DND-41 (cell line): ENCODE results near the gene SLC49A4.
"Not testable (repeated sequence)": the region's sequence is repeated elsewhere in the genome, so short reads cannot be mapped to it uniquely, and the experiment has no call there.

Source experiments
- ATAC-seq: fragments of 200-7000 bp; cut with Tn5 transposase; 3 replicates; pipeline ENCODE4 v1.9.1; 2021; ENCODE audit warnings: low read depth; ENCODE audit not compliant: insufficient read depth
- DNase-seq: peaks from one replicate; pipeline ENCODE4 v3.0.0-alpha.2; 2020
- H2AFZ ChIP-seq: 2 replicates; pipeline ENCODE4 v1.6.0; 2012; ENCODE audit warnings: low read depth, low read length
- H3K27ac ChIP-seq: 2 replicates; pipeline ENCODE4 v1.5.1; 2012; ENCODE audit warnings: low read length, inconsistent platforms
- H3K27me3 ChIP-seq: fragments of 200-600 bp; sonication (generic); 2 replicates; pipeline ENCODE4 v1.6.0; 2012; ENCODE audit warnings: low read length, mild to moderate bottlenecking, inconsistent platforms; ENCODE audit not compliant: insufficient read depth, poor library complexity
- H3K36me3 ChIP-seq: 2 replicates; pipeline ENCODE4 v1.5.1; 2012; ENCODE audit warnings: low read length, inconsistent platforms; ENCODE audit not compliant: insufficient read depth
- H3K4me1 ChIP-seq: 2 replicates; pipeline ENCODE4 v1.5.1; 2012; ENCODE audit warnings: mild to moderate bottlenecking, low read length; ENCODE audit not compliant: insufficient read depth
- H3K4me2 ChIP-seq: 2 replicates; pipeline ENCODE4 v1.6.0; 2012; ENCODE audit warnings: mild to moderate bottlenecking, moderate library complexity, low read length, inconsistent platforms; ENCODE audit not compliant: insufficient read depth
- H3K4me3 ChIP-seq, 2 experiments: fragments of 200-600 bp in 1 of 2; shearing (Covaris generic) in 1 of 2; 2 replicates each; pipeline ENCODE4 v1.5.1; 2012 to 2016; ENCODE audit warnings: inconsistent platforms in 2 of 2, low read length in 2 of 2, mild to moderate bottlenecking in 2 of 2, low read depth in 1 of 2, moderate library complexity in 1 of 2
- H3K79me2 ChIP-seq: 2 replicates; pipeline ENCODE4 v1.6.0; 2012; ENCODE audit warnings: low read length, inconsistent platforms; ENCODE audit not compliant: insufficient read depth
- H3K9ac ChIP-seq: 2 replicates; pipeline ENCODE4 v1.6.0; 2012; ENCODE audit warnings: low read depth, mild to moderate bottlenecking, inconsistent platforms, low read length, moderate library complexity
- H3K9me3 ChIP-seq: 2 replicates; pipeline ENCODE4 v1.5.1; 2012; ENCODE audit warnings: low read length, moderate library complexity, mild to moderate bottlenecking, inconsistent platforms; ENCODE audit not compliant: insufficient read depth, severe bottlenecking
- H4K20me1 ChIP-seq: 2 replicates; pipeline ENCODE4 v1.6.0; 2012; ENCODE audit warnings: low read length; ENCODE audit not compliant: insufficient read depth
- EZH2 ChIP-seq: IDR thresholded peaks from 3 replicates; pipeline ENCODE4 v1.6.1; 2012; ENCODE audit warnings: borderline replicate concordance, low read depth, mild to moderate bottlenecking, moderate library complexity, low read length, inconsistent platforms; ENCODE audit not compliant: severe bottlenecking
- TF ChIP-seq, protein P1 (sequence below): IDR thresholded peaks from 2 replicates; pipeline ENCODE4 v1.5.1; 2012; ENCODE audit warnings: borderline replicate concordance, low read length, moderate library complexity, mild to moderate bottlenecking; ENCODE audit not compliant: poor library complexity, severe bottlenecking; ENCODE audit errors: extremely low read depth

SLC49A4 gene

DNA sequence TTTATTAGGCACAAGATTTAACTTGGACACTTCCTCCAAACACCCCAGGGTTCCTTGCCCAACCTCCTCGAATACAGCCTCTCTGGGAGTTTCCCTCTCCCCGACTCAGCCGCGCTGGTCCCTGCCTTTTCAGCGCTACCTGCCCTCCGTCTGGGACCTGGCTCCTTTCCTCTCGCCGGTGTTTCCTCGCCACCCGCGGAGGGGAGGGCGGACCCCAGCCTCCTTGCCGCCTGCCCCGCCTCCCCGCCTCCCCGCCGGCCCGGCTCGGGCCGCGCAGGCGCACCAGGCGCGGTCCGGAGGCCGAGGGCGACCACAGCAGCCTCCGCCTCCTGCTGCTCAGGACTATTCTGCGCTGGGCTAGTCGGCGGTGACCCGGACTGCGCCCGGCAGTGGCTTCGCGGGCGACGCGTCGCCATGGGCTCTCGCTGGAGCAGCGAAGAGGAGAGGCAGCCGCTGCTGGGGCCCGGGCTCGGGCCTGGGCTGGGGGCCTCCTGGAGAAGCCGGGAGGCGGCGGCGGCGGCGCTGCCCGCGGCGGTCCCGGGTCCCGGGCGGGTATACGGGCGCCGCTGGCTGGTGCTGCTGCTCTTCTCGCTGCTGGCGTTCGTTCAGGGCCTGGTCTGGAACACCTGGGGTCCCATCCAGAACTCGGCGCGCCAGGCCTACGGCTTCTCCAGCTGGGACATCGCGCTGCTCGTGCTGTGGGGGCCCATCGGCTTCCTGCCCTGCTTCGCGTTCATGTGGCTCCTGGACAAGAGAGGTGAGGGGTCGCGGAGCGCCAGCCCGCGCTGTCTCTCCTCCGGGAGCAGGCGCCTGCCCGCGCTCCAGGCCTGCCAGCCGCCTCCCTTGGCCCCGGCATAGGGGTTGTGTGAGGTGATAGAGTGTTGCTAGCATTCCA lies at the start of gene SLC49A4:
Gene SLC49A4, plus strand, starts transcription at position 291 of the 895 bp plus-strand sequence. Its CDS starts 124 bp downstream, at position 415.
- ATAC-seq = peak; percentile 72
- H3K4me1 ChIP-seq = peaks cover 56% of the 10 kb centered on the region
- TF ChIP-seq, protein P1, sequence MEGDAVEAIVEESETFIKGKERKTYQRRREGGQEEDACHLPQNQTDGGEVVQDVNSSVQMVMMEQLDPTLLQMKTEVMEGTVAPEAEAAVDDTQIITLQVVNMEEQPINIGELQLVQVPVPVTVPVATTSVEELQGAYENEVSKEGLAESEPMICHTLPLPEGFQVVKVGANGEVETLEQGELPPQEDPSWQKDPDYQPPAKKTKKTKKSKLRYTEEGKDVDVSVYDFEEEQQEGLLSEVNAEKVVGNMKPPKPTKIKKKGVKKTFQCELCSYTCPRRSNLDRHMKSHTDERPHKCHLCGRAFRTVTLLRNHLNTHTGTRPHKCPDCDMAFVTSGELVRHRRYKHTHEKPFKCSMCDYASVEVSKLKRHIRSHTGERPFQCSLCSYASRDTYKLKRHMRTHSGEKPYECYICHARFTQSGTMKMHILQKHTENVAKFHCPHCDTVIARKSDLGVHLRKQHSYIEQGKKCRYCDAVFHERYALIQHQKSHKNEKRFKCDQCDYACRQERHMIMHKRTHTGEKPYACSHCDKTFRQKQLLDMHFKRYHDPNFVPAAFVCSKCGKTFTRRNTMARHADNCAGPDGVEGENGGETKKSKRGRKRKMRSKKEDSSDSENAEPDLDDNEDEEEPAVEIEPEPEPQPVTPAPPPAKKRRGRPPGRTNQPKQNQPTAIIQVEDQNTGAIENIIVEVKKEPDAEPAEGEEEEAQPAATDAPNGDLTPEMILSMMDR = no peak
- TF ChIP-seq EZH2 = no peak
- peak within 1 kb of the TSS; percentile 99 for H2AFZ ChIP-seq
- peak within 1 kb of the TSS; percentile 72 for H3K9ac ChIP-seq
- H3K27me3 ChIP-seq = no peaks in the 10 kb centered on the region
- H4K20me1 ChIP-seq = 0 out of 2 replicates have a peak, but pooled peaks cover 3% of the 10 kb centered on the region
- peak within 1 kb of the TSS; percentile 94 for H3K4me2 ChIP-seq
- no peaks in the 10 kb centered on the region for H3K36me3 ChIP-seq
- H3K9me3 ChIP-seq = no peaks in the 10 kb centered on the region
- peaks cover 37% of the 10 kb centered on the region for H3K79me2 ChIP-seq
- peak; percentile 62 for DNase-seq
- H3K4me3 ChIP-seq = peak within 1 kb of the TSS; percentile 58 to 95
- peak within 1 kb of the TSS; percentile 84 for H3K27ac ChIP-seq

GRCh38 chr3:122745369-122746021 lies 49.4 kb upstream of the SLC49A4 start:
- TF ChIP-seq, protein P1 = no peak
- TF ChIP-seq EZH2 = no peak
- Histone ChIP-seq H4K20me1 (no peaks in the 10 kb centered on the region), H3K9me3 (no peaks in the 10 kb centered on the region), H3K4me2 (no peak overlapping the region), H3K79me2 (no peaks in the 10 kb centered on the region), H2AFZ (no peak overlapping the region), H3K4me3 (no peak overlapping the region), H3K4me1 (no peaks in the 10 kb centered on the region), H3K27me3 (no peaks in the 10 kb centered on the region), H3K36me3 (peaks cover 16% of the 10 kb centered on the region; the same call in 1 of the 2 replicates), H3K27ac (no peak overlapping the region), H3K9ac (no peak overlapping the region)
- DNase-seq (no peak), ATAC-seq (no peak)

GRCh38 chr3:122747295-122747694 lies 47.6 kb upstream of the SLC49A4 start:
- H2AFZ ChIP-seq, H3K4me3 ChIP-seq, H3K9ac ChIP-seq, H3K27me3 ChIP-seq, H4K20me1 ChIP-seq, H3K9me3 ChIP-seq, H3K27ac ChIP-seq, H3K4me1 ChIP-seq, DNase-seq, H3K4me2 ChIP-seq, H3K79me2 ChIP-seq, ATAC-seq: not testable (repeated sequence)
- H3K36me3 ChIP-seq = peaks cover 13% of the 10 kb centered on the region; the same call in 1 of the 2 replicates

GRCh38 chr3:122748347-122748746 lies 46.5 kb upstream of the SLC49A4 start:
- Histone ChIP-seq H3K27ac (no peak overlapping the region), H3K9ac (no peak overlapping the region), H3K4me2 (no peak overlapping the region), H3K27me3 (no peaks in the 10 kb centered on the region), H3K79me2 (no peaks in the 10 kb centered on the region), H2AFZ (no peak overlapping the region), H3K9me3 (no peaks in the 10 kb centered on the region), H3K36me3 (peaks cover 4% of the 10 kb centered on the region; the same call in 1 of the 2 replicates), H4K20me1 (no peaks in the 10 kb centered on the region), H3K4me1 (no peaks in the 10 kb centered on the region), H3K4me3 (no peak overlapping the region)
- ATAC-seq = no peak
- DNase-seq = no peak
- TF ChIP-seq, protein P1 = no peak
- TF ChIP-seq EZH2 = no peak
